Vagina (tissue), 2 donors: ENCODE data around the gene CCL13.

Experiments
- POLR2A ChIP-seq, 2 donors: fragments of 450-650 bp; IDR thresholded peaks; one replicate each; pipeline ENCODE4 v1.6.1; 2017; ENCODE audit warnings: antibody characterized with exemption in 2 of 2, mild to moderate bottlenecking in 2 of 2, moderate library complexity in 2 of 2
- POLR2AphosphoS5 ChIP-seq, 2 donors: sonication (generic); formaldehyde crosslinking; IDR thresholded peaks; one replicate each; pipeline ENCODE4 v1.9.0; 2017; ENCODE audit warnings: antibody characterized with exemption in 2 of 2, mild to moderate bottlenecking in 2 of 2, low read depth in 1 of 2; ENCODE audit not compliant: insufficient read depth in 1 of 2
- TF ChIP-seq, protein P1 (sequence below), 3 experiments: fragments of 450-650 bp in 2 of 3; fragments of 200-600 bp in 1 of 3; sonication (generic) in 1 of 3; IDR thresholded peaks; one replicate each; pipeline ENCODE4 v1.5.1; 2017 to 2019; ENCODE audit warnings: antibody characterized with exemption in 3 of 3, mild to moderate bottlenecking in 2 of 3, moderate library complexity in 2 of 3

- TF ChIP-seq, protein P1, sequence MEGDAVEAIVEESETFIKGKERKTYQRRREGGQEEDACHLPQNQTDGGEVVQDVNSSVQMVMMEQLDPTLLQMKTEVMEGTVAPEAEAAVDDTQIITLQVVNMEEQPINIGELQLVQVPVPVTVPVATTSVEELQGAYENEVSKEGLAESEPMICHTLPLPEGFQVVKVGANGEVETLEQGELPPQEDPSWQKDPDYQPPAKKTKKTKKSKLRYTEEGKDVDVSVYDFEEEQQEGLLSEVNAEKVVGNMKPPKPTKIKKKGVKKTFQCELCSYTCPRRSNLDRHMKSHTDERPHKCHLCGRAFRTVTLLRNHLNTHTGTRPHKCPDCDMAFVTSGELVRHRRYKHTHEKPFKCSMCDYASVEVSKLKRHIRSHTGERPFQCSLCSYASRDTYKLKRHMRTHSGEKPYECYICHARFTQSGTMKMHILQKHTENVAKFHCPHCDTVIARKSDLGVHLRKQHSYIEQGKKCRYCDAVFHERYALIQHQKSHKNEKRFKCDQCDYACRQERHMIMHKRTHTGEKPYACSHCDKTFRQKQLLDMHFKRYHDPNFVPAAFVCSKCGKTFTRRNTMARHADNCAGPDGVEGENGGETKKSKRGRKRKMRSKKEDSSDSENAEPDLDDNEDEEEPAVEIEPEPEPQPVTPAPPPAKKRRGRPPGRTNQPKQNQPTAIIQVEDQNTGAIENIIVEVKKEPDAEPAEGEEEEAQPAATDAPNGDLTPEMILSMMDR (IDR thresholded peaks at IDR 0.05), result no peak
- TF ChIP-seq POLR2A (IDR thresholded peaks at IDR 0.05) (no peak), POLR2AphosphoS5 (IDR thresholded peaks at IDR 0.05; ENCODE audit: insufficient read depth in 1 of 2, low read depth in 1 of 2) (no peak)
Measured at GRCh38 chr17:34400301-34400931, 44.1 kb downstream of the CCL13 start.
